KMS-11 (cell line): Measurements from ENCODE around the gene ERICH6B.

ENCODE experiments used
- H2AFZ ChIP-seq: fragments of 200-600 bp; sonication (generic); 2 replicates; pipeline ENCODE4 v1.6.1; 2016; ENCODE audit warnings: antibody characterized with exemption, mixed run types, low read depth
- H3K27ac ChIP-seq: fragments of 200-600 bp; sonication (generic); 2 replicates; pipeline ENCODE4 v1.6.1; 2016; ENCODE audit warnings: mild to moderate bottlenecking, mixed run types
- H3K27me3 ChIP-seq: fragments of 200-600 bp; sonication (generic); 2 replicates; pipeline ENCODE4 v1.6.1; 2017; ENCODE audit warnings: mild to moderate bottlenecking, low read depth, mixed run types, moderate library complexity; ENCODE audit not compliant: insufficient read depth
- H3K36me3 ChIP-seq: fragments of 200-600 bp; sonication (generic); 2 replicates; pipeline ENCODE4 v1.6.1; 2017; ENCODE audit warnings: mild to moderate bottlenecking, mixed run types; ENCODE audit not compliant: insufficient read depth
- H3K4me1 ChIP-seq: fragments of 200-600 bp; sonication (generic); 2 replicates; pipeline ENCODE4 v1.6.1; 2016; ENCODE audit warnings: mild to moderate bottlenecking, low read depth, mixed run types; ENCODE audit not compliant: poor library complexity, severe bottlenecking
- H3K4me2 ChIP-seq: fragments of 200-600 bp; sonication (generic); 2 replicates; pipeline ENCODE4 v1.7.0; 2016; ENCODE audit warnings: mild to moderate bottlenecking, mixed run types
- H3K4me3 ChIP-seq: fragments of 200-600 bp; sonication (generic); IDR thresholded peaks from 2 replicates; pipeline ENCODE4 v1.6.1; 2017; ENCODE audit warnings: low read depth, low read length, mixed read lengths; ENCODE audit not compliant: insufficient read depth
- H3K79me2 ChIP-seq: fragments of 200-600 bp; sonication (generic); 2 replicates; pipeline ENCODE4 v1.6.1; 2016; ENCODE audit warnings: low read depth, mixed run types; ENCODE audit not compliant: insufficient read depth
- H3K9ac ChIP-seq: fragments of 200-600 bp; sonication (generic); 2 replicates; pipeline ENCODE4 v1.6.1; 2016; ENCODE audit warnings: mild to moderate bottlenecking, mixed run types
- H4K20me1 ChIP-seq: fragments of 200-600 bp; sonication (generic); 2 replicates; pipeline ENCODE4 v1.6.1; 2016; ENCODE audit warnings: mild to moderate bottlenecking, mixed run types; ENCODE audit not compliant: insufficient read depth
- TF ChIP-seq, protein P1 (sequence below): fragments of 200-600 bp; sonication (generic); conservative IDR thresholded peaks from 2 replicates; pipeline ENCODE4 v1.6.1; 2017; ENCODE audit warnings: low read depth, mild to moderate bottlenecking, antibody characterized with exemption, low read length, moderate library complexity, mixed read lengths

The ERICH6B gene

DNA sequence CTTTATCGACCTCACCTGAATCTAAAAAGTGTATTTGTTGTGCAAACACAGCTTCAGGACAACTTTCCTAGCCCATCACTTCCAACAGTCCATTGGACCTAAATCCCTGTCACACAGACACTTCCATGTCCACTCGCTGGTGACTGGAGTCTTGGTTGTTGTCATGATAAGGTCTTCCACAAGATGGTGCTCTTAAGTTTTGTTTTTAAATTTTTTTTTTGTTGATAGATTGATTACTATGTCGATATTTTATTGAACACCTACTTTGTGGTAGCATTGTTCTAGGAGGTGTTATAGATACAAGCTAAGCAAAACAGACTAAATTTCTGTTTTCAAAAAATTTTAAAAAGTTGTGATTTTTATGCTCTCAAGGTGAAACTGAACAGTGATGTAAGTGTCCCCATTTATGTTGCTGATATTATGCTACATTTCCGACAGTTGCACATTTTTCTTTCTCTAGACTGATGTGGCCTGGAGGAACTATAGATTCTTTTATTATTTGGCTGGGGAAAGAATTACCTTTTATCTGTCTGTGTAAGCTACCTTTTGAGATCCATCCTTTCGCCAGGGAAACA lies 8.1 kb upstream of the ERICH6B start:
- H3K27ac ChIP-seq: no peak overlapping the region
- H3K36me3 ChIP-seq: no peaks in the 10 kb centered on the region
- H3K4me3 ChIP-seq: no peak overlapping the region

DNA sequence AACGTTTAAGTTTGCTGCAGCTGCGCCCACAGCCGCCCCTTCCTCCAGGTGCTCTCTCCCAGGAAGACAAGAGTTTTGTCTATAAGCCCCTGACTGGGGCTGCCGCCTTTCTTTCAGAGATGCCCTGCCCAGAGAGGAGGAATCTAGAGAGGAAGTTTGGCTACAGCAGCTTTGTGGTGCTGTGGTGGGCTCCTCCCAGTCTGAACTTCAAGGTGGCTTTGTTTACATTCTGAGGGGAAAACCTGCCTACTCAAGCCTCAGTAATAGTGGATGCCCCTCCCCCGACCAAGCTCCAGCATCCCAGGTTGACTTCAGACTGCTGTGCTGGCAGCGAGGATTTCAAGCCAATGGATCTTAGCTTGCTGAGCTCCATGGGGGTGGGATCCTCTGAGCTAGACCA lies 6.4 kb upstream of the ERICH6B start:
- H2AFZ ChIP-seq: no peak overlapping the region
- H3K4me3 ChIP-seq: no peak overlapping the region
- TF ChIP-seq, protein P1, sequence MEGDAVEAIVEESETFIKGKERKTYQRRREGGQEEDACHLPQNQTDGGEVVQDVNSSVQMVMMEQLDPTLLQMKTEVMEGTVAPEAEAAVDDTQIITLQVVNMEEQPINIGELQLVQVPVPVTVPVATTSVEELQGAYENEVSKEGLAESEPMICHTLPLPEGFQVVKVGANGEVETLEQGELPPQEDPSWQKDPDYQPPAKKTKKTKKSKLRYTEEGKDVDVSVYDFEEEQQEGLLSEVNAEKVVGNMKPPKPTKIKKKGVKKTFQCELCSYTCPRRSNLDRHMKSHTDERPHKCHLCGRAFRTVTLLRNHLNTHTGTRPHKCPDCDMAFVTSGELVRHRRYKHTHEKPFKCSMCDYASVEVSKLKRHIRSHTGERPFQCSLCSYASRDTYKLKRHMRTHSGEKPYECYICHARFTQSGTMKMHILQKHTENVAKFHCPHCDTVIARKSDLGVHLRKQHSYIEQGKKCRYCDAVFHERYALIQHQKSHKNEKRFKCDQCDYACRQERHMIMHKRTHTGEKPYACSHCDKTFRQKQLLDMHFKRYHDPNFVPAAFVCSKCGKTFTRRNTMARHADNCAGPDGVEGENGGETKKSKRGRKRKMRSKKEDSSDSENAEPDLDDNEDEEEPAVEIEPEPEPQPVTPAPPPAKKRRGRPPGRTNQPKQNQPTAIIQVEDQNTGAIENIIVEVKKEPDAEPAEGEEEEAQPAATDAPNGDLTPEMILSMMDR: no peak
- H3K27me3 ChIP-seq: no peaks in the 10 kb centered on the region
- H3K4me2 ChIP-seq: no peak overlapping the region
- no peaks in the 10 kb centered on the region for H3K79me2 ChIP-seq
- H4K20me1 ChIP-seq: no peaks in the 10 kb centered on the region
- no peaks in the 10 kb centered on the region for H3K36me3 ChIP-seq
- no peaks in the 10 kb centered on the region for H3K4me1 ChIP-seq
- no peak overlapping the region for H3K9ac ChIP-seq
- H3K27ac ChIP-seq: no peak overlapping the region

More for the DNA sequence above, 8.1 kb upstream of the ERICH6B start:
- no peaks in the 10 kb centered on the region for H3K27me3 ChIP-seq
- H3K79me2 ChIP-seq: no peaks in the 10 kb centered on the region
- no peak overlapping the region for H3K9ac ChIP-seq
- no peaks in the 10 kb centered on the region for H3K4me1 ChIP-seq
- TF ChIP-seq, protein P1: peak; percentile 76
- no peak overlapping the region for H2AFZ ChIP-seq
- no peaks in the 10 kb centered on the region for H4K20me1 ChIP-seq
- no peak overlapping the region for H3K4me2 ChIP-seq

DNA sequence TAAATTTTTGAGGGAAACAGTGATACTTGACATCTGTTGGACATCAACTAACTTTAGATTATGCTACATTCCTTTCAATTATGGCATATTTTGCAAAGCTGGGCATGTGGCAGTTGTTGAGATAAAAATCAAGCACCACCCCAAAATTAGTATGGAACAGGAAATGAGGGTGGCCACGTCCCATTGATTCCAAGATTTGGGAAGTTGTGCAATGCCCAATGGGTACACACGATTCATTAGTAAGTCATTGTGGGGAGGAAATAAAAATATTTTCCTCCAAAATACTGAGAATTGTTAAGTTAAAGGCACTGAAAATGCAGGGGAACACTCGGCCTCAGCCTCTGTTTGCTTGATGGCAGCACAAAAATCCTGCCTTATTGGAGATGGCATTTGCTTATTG lies 7.6 kb downstream of the ERICH6B start:
- Histone ChIP-seq H3K4me2 (no peak overlapping the region), H3K27me3 (no peaks in the 10 kb centered on the region), H3K36me3 (no peaks in the 10 kb centered on the region), H3K9ac (no peak overlapping the region), H3K27ac (no peak overlapping the region), H3K4me1 (no peaks in the 10 kb centered on the region), H3K79me2 (no peaks in the 10 kb centered on the region), H4K20me1 (no peaks in the 10 kb centered on the region), H3K4me3 (no peak overlapping the region), H2AFZ (no peak overlapping the region)
- TF ChIP-seq, protein P1: no peak

DNA sequence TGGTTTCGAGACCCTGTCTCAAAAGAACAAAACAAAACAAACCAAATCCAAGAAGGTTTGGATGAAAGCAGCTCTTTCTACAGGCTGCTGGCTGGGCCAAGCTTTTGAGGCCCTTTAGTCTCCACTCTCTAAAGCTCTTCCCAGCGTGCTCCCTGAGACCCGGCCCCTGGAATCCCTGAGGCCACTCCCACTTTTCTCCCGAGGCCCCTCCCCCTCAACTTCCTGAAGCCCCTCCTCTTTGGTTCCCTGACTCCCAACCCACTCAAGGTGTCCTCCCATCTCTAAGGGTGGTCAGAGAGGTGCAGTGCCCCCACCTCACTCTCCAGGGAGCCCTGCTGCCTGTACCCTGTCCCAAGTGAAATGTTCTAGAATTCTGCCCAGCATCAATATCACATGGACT lies 10.6 kb downstream of the ERICH6B start:
- TF ChIP-seq, protein P1: no peak
- no peaks in the 10 kb centered on the region for H4K20me1 ChIP-seq

More for the DNA sequence above, 10.6 kb downstream of the ERICH6B start:
- no peaks in the 10 kb centered on the region for H3K36me3 ChIP-seq
- no peak overlapping the region for H2AFZ ChIP-seq
- no peaks in the 10 kb centered on the region for H3K4me1 ChIP-seq
- H3K27me3 ChIP-seq: no peaks in the 10 kb centered on the region
- H3K4me3 ChIP-seq: no peak overlapping the region
- no peak overlapping the region for H3K9ac ChIP-seq
- H3K27ac ChIP-seq: no peak overlapping the region
- no peaks in the 10 kb centered on the region for H3K79me2 ChIP-seq
- no peak overlapping the region for H3K4me2 ChIP-seq
